ENCODE data around the gene CLIC1. TPM values are rescaled to one million over a fixed set of nuclear protein-coding genes. Genes with fewer than 3 reads are reported as not detected.

The CLIC1 gene
- total and polyA plus RNA-seq, 2 donors (not counting 1 experiment from before 2014, with no cell fraction given) = 216 to 290 TPM

GRCh38 chr6:31721351-31722020, 14.8 kb downstream of the CLIC1 start, which contains the start of gene LY6G6C:
Gene LY6G6C, minus strand, starts transcription at chr6:31721746. Its CDS starts 67 bp downstream, at chr6:31721679.
- no peaks in the 10 kb centered on the region for H3K9me3 ChIP-seq (ENCODE audit: control extremely low read depth in 1 of 3, control insufficient read depth in 2 of 3, insufficient read depth in 1 of 3, low read length in 2 of 3)
- H3K36me3 ChIP-seq (replicated peaks in 1 of 2; ENCODE audit: control extremely low read depth in 1 of 2, control insufficient read depth in 1 of 2, extremely low read depth in 1 of 2, insufficient read depth in 2 of 2, low read length in 1 of 2) = peaks cover 0 to 10% of the 10 kb centered on the region in 2 experiments
- H3K27ac ChIP-seq (ENCODE audit: low read length in 2 of 2) = no peak within 1 kb of the TSS
- DNase-seq = no peak
- no peak within 1 kb of the TSS for H3K4me2 ChIP-seq (replicated peaks; ENCODE audit: low read depth, low read length, poor library complexity, severe bottlenecking)
- H3K27me3 Mint-ChIP-seq = no peaks in the 10 kb centered on the region
- ATAC-seq (ENCODE audit: low read depth) = no peak
- H3K4me1 Mint-ChIP-seq = peaks cover 28% of the 10 kb centered on the region
- H3K27ac Mint-ChIP-seq = no peak within 1 kb of the TSS
- POLR2A ChIA-PET = no interaction called here
- H4K20me1 ChIP-seq (ENCODE audit: control insufficient read depth, insufficient read depth, low read length, poor library complexity, severe bottlenecking) = no peaks in the 10 kb centered on the region
- H3K9ac ChIP-seq (ENCODE audit: low read length) = no peak within 1 kb of the TSS
- no peaks in the 10 kb centered on the region for H3K9me3 Mint-ChIP-seq (ENCODE audit: insufficient read depth)
- WGBS (ENCODE audit: insufficient coverage) = 86% methylated on average over 2 of the region's 4 CpGs
- CTCF ChIA-PET = no interaction called here
- H3K4me3 Mint-ChIP-seq = no peak within 1 kb of the TSS
- intact Hi-C loops (cut with micrococcal nuclease) = no loop called here
- peaks cover 12 to 19% of the 10 kb centered on the region in 2 donors for H3K4me1 ChIP-seq (ENCODE audit: control insufficient read depth in 2 of 2, insufficient read depth in 2 of 2, low read length in 2 of 2)
- no peaks in the 10 kb centered on the region for H3K27me3 ChIP-seq (replicated peaks in 1 of 4; ENCODE audit: control extremely low read depth in 1 of 4, control insufficient read depth in 3 of 4, insufficient read depth in 4 of 4, low read length in 3 of 4)
- H3K79me2 ChIP-seq (ENCODE audit: control insufficient read depth, insufficient read depth, low read length) = no peaks in the 10 kb centered on the region
- H3K4me3 ChIP-seq (ENCODE audit: control extremely low read depth in 1 of 5, extremely low read depth in 1 of 5, insufficient read depth in 1 of 5, low read depth in 2 of 5, low read length in 4 of 5) = no peak within 1 kb of the TSS
- H2AFZ ChIP-seq (ENCODE audit: insufficient read depth, low read depth, low read length, poor library complexity, severe bottlenecking) = no peak within 1 kb of the TSS
- TF ChIP-seq, protein P1, sequence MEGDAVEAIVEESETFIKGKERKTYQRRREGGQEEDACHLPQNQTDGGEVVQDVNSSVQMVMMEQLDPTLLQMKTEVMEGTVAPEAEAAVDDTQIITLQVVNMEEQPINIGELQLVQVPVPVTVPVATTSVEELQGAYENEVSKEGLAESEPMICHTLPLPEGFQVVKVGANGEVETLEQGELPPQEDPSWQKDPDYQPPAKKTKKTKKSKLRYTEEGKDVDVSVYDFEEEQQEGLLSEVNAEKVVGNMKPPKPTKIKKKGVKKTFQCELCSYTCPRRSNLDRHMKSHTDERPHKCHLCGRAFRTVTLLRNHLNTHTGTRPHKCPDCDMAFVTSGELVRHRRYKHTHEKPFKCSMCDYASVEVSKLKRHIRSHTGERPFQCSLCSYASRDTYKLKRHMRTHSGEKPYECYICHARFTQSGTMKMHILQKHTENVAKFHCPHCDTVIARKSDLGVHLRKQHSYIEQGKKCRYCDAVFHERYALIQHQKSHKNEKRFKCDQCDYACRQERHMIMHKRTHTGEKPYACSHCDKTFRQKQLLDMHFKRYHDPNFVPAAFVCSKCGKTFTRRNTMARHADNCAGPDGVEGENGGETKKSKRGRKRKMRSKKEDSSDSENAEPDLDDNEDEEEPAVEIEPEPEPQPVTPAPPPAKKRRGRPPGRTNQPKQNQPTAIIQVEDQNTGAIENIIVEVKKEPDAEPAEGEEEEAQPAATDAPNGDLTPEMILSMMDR (IDR thresholded peaks at IDR 0.05) = no peak
- TF ChIP-seq EZH2 (IDR thresholded peaks at IDR 0.05; ENCODE audit: borderline replicate concordance, insufficient read depth, low read depth, low read length, poor library complexity, severe bottlenecking) = no peak

DNA sequence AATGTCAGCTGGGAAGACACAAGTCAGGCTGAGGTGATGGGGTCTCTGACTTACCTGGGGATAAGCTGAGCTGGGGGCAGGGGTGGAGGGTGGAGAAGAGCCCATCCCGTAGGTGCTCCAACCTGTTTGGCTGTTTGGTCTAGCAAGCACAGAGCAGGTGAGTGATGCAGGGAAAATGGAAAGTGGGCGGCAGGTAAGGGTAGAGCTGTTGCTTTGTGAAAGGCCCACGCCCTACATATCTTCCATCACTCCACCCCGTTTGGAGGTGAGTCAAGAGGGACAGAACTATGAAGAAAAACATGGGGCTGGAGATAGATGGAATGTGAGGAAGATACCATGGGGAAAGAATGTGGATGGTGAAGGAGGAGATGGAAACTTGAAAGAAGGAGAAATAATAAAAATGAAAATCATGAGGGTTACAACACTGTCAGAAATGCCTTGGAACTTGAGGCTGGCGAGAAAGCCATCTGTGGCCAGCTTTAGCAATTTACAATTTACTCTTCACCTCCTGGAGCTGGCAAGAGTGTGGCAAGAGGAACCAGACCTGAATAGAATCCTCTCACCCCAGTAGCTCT, 16.0 kb downstream of the CLIC1 start:
- no peak for TF ChIP-seq EZH2 (IDR thresholded peaks at IDR 0.05; ENCODE audit: borderline replicate concordance, insufficient read depth, low read depth, low read length, poor library complexity, severe bottlenecking)
- TF ChIP-seq, protein P1 (IDR thresholded peaks at IDR 0.05) = no peak
- Histone ChIP-seq H3K4me3 (ENCODE audit: control extremely low read depth in 1 of 5, extremely low read depth in 1 of 5, insufficient read depth in 1 of 5, low read depth in 2 of 5, low read length in 4 of 5) (no peak overlapping the region), H3K4me1 (ENCODE audit: control insufficient read depth in 2 of 2, insufficient read depth in 2 of 2, low read length in 2 of 2) (peaks cover 7 to 12% of the 10 kb centered on the region in 2 donors), H4K20me1 (ENCODE audit: control insufficient read depth, insufficient read depth, low read length, poor library complexity, severe bottlenecking) (no peaks in the 10 kb centered on the region), H2AFZ (ENCODE audit: insufficient read depth, low read depth, low read length, poor library complexity, severe bottlenecking) (no peak overlapping the region), H3K9ac (ENCODE audit: low read length) (no peak overlapping the region), H3K27me3 (replicated peaks in 1 of 4; ENCODE audit: control extremely low read depth in 1 of 4, control insufficient read depth in 3 of 4, insufficient read depth in 4 of 4, low read length in 3 of 4) (no peaks in the 10 kb centered on the region), H3K4me2 (replicated peaks; ENCODE audit: low read depth, low read length, poor library complexity, severe bottlenecking) (no peak overlapping the region), H3K27ac (ENCODE audit: low read length in 2 of 2) (no peak overlapping the region), H3K79me2 (ENCODE audit: control insufficient read depth, insufficient read depth, low read length) (no peaks in the 10 kb centered on the region), H3K36me3 (replicated peaks in 1 of 2; ENCODE audit: control extremely low read depth in 1 of 2, control insufficient read depth in 1 of 2, extremely low read depth in 1 of 2, insufficient read depth in 2 of 2, low read length in 1 of 2) (no peaks in the 10 kb centered on the region), H3K9me3 (ENCODE audit: control extremely low read depth in 1 of 3, control insufficient read depth in 2 of 3, insufficient read depth in 1 of 3, low read length in 2 of 3) (no peaks in the 10 kb centered on the region)
- no peaks in the 10 kb centered on the region for H3K9me3 Mint-ChIP-seq (ENCODE audit: insufficient read depth)
- POLR2A ChIA-PET = no interaction called here
- intact Hi-C loops (cut with micrococcal nuclease) = no loop called here
- H3K27me3 Mint-ChIP-seq = no peaks in the 10 kb centered on the region
- no peak overlapping the region for H3K4me3 Mint-ChIP-seq
- no peak overlapping the region for H3K27ac Mint-ChIP-seq
- CTCF ChIA-PET = interaction anchor here (0.6 kb wide), 1 partner anchor 41 kb away, joined by 3 read pairs; no protein-coding TSS in a partner anchor
- peaks cover 19% of the 10 kb centered on the region for H3K4me1 Mint-ChIP-seq
- ATAC-seq (ENCODE audit: low read depth) = no peak
- WGBS (ENCODE audit: insufficient coverage) = 97% methylated on average over 4 of the region's 5 CpGs
- no peak for DNase-seq
